Panc1 (cell line): ENCODE data around the gene GRM4. TPM values are rescaled to one million over a fixed set of nuclear protein-coding genes. Genes with fewer than 3 reads are reported as not detected.

Experiments used
- ATAC-seq: fragments of 200-7000 bp; cut with Tn5 transposase; 2 replicates; pipeline ENCODE4 v1.9.1; 2020; ENCODE audit warnings: mild to moderate bottlenecking, moderate library complexity
- BruUV-seq: library from RNA; stranded (reverse); fragments of 400-500 nt; replicated peaks from 2 replicates; lab custom pipeline; 2021; lab: Mats Ljungman, UMichigan
- CTCF ChIA-PET: fragments of 300-600 bp; sonication (Branson Sonifier 250); formaldehyde crosslinking; loops from one replicate; lab custom pipeline; 2022; ENCODE audit warnings: antibody characterized with exemption; lab: Charles Lee
- POLR2A ChIA-PET: fragments of 300-600 bp; sonication (Branson Sonifier 250); formaldehyde crosslinking; loops from one replicate; lab custom pipeline; 2022; ENCODE audit warnings: antibody characterized with exemption; lab: Charles Lee
- DNase-seq: peaks from one replicate; pipeline ENCODE4 v3.0.0-alpha.2; 2010; ENCODE audit warnings: low read depth, low spot score
- H3K27ac ChIP-seq: 2 replicates; pipeline ENCODE4 v1.5.1; 2011; ENCODE audit warnings: mild to moderate bottlenecking, low read length, inconsistent platforms
- H3K27me3 ChIP-seq: fragments of 200-500 bp; sonication (Bioruptor generic); 2 replicates; pipeline ENCODE4 v1.6.0; 2014; ENCODE audit warnings: low read length, inconsistent platforms; ENCODE audit not compliant: control insufficient read depth, insufficient read depth
- H3K36me3 ChIP-seq: fragments of 200-500 bp; sonication (Bioruptor generic); 2 replicates; pipeline ENCODE4 v1.5.1; 2014; ENCODE audit warnings: inconsistent platforms, mild to moderate bottlenecking, low read length, moderate library complexity; ENCODE audit not compliant: control insufficient read depth, insufficient read depth
- H3K4me1 ChIP-seq: 2 replicates; pipeline ENCODE4 v1.5.1; 2011; ENCODE audit warnings: inconsistent platforms, mild to moderate bottlenecking, low read length, moderate library complexity; ENCODE audit not compliant: control insufficient read depth, insufficient read depth
- H3K4me3 ChIP-seq, 2 experiments: 2 replicates each; pipeline ENCODE4 v1.5.1; 2011 to 2012; ENCODE audit warnings: low read depth in 2 of 2, low read length in 2 of 2, mild to moderate bottlenecking in 2 of 2, inconsistent platforms in 1 of 2, moderate library complexity in 1 of 2
- H3K9me3 ChIP-seq: fragments of 200-500 bp; sonication (Bioruptor generic); 2 replicates; pipeline ENCODE4 v1.5.1; 2014; ENCODE audit warnings: low read depth, mild to moderate bottlenecking, inconsistent platforms, low read length, moderate library complexity; ENCODE audit not compliant: control insufficient read depth, insufficient read depth
- POLR2AphosphoS5 ChIP-seq: IDR thresholded peaks from 2 replicates; pipeline ENCODE4 v1.6.1; 2012; ENCODE audit warnings: mild to moderate bottlenecking, low read depth, low read length, moderate library complexity
- SIN3A ChIP-seq: IDR thresholded peaks from 2 replicates; pipeline ENCODE4 v1.6.1; 2012; ENCODE audit warnings: low read depth, mild to moderate bottlenecking, low read length, moderate library complexity, borderline replicate concordance; ENCODE audit not compliant: insufficient read depth
- TCF7L2 ChIP-seq: IDR thresholded peaks from 2 replicates; pipeline ENCODE4 v1.6.1; 2011; ENCODE audit warnings: mild to moderate bottlenecking, low read depth, low read length, inconsistent platforms
- in situ Hi-C: cut with HindIII; loops from 2 replicates; pipeline ENCODE4 v1.10.0; 2016; ENCODE audit warnings: low sequenced_read_pairs, low pct_unique_long_range_greater_than_20kb
- intact Hi-C: fragments of 100-400 bp; cut with micrococcal nuclease; formaldehyde crosslinking; loops from one replicate; pipeline ENCODE4 v1.10.0; 2022; ENCODE audit not compliant: unreplicated experiment
- total RNA-seq: library from RNA; stranded (reverse); gene quantifications from one replicate; pipeline ENCODE4 v1.2.1, GENCODE V29; 2021; ENCODE audit not compliant: unreplicated experiment
- TF ChIP-seq, protein P1 (sequence below): fragments of 450-650 bp; IDR thresholded peaks from 2 replicates; pipeline ENCODE4 v1.5.1; 2017; ENCODE audit warnings: mild to moderate bottlenecking
- TF ChIP-seq, protein P2 (sequence below), 2 experiments: IDR thresholded peaks; 2 replicates each; pipeline ENCODE4 v1.6.1; 2011 to 2012; ENCODE audit warnings: low read depth in 2 of 2, control low read depth in 1 of 2, low read length in 1 of 2, mild to moderate bottlenecking in 1 of 2, moderate library complexity in 1 of 2; ENCODE audit not compliant: insufficient read depth in 1 of 2

Gene GRM4
- total RNA-seq, 1 experiment from 2014 or later, result 1.3 TPM

DNA sequence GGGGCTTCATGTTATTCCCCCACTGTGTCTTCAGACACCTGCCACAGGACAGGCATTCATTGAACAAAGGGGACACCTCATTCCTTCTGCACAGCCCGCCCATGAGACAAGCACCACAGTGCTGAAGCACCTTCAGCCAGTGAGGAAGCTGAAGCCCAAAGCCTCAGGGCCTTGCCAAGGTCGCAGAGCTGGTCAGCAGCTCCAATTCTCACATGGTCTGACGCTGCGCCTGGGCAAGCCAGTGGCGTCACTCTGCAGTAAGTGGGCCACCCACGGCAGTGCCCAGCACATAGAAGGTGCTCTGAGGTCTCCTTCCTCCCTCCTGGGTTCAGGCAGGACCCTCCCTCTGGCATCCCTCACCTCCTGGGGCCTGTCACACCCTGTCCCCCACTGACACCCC lies 43.2 kb downstream of the GRM4 start:
- Histone ChIP-seq H3K9me3 (no peaks in the 10 kb centered on the region), H3K4me3 (no peak overlapping the region), H3K27me3 (no peaks in the 10 kb centered on the region), H3K27ac (no peak overlapping the region), H3K36me3 (no peaks in the 10 kb centered on the region), H3K4me1 (no peaks in the 10 kb centered on the region)
- intact Hi-C loops, result no loop called here
- CTCF ChIA-PET, result interaction anchor here (0.8 kb wide), 1 partner anchor 47 kb away, joined by 3 read pairs; no protein-coding TSS in a partner anchor
- ATAC-seq (no peak), DNase-seq (no peak)
- POLR2A ChIA-PET, result interaction anchor here (0.6 kb wide), 1 partner anchor 224 kb away, joined by 7 read pairs; no protein-coding TSS in a partner anchor
- no TSS peak for BruUV-seq
- in situ Hi-C loops, result no loop called here
- no peak for TF ChIP-seq POLR2AphosphoS5
- TF ChIP-seq, protein P1, sequence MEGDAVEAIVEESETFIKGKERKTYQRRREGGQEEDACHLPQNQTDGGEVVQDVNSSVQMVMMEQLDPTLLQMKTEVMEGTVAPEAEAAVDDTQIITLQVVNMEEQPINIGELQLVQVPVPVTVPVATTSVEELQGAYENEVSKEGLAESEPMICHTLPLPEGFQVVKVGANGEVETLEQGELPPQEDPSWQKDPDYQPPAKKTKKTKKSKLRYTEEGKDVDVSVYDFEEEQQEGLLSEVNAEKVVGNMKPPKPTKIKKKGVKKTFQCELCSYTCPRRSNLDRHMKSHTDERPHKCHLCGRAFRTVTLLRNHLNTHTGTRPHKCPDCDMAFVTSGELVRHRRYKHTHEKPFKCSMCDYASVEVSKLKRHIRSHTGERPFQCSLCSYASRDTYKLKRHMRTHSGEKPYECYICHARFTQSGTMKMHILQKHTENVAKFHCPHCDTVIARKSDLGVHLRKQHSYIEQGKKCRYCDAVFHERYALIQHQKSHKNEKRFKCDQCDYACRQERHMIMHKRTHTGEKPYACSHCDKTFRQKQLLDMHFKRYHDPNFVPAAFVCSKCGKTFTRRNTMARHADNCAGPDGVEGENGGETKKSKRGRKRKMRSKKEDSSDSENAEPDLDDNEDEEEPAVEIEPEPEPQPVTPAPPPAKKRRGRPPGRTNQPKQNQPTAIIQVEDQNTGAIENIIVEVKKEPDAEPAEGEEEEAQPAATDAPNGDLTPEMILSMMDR, result no peak

DNA sequence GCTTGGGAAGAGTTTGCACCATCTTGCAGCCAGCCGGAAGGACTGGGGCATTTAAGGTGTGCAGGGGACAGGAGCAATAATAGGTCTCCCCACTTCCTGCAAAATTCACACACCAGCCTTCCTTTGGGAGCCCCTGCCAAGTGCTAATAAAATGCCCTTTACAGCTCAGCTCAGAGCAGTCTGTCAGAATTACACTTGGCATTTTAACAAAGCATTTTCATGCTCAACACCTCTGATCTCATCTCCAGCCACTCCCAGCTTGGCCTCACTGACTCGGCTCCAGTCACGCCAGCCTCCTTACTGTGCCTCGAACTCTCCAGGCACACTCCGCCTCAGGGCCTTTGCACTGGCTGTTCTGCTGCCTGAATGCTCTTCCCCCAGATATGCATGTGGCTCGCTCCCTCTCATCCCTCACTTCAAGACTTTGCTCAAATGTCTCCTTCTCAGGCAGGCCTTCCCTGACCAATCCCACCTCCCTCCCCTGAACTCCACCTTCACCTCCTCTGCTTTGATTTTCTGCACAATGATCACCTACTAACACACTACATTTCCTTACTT lies 43.7 kb downstream of the GRM4 start:
- TF ChIP-seq TCF7L2 (no peak), POLR2AphosphoS5 (no peak), SIN3A (no peak)
- TF ChIP-seq, protein P2, sequence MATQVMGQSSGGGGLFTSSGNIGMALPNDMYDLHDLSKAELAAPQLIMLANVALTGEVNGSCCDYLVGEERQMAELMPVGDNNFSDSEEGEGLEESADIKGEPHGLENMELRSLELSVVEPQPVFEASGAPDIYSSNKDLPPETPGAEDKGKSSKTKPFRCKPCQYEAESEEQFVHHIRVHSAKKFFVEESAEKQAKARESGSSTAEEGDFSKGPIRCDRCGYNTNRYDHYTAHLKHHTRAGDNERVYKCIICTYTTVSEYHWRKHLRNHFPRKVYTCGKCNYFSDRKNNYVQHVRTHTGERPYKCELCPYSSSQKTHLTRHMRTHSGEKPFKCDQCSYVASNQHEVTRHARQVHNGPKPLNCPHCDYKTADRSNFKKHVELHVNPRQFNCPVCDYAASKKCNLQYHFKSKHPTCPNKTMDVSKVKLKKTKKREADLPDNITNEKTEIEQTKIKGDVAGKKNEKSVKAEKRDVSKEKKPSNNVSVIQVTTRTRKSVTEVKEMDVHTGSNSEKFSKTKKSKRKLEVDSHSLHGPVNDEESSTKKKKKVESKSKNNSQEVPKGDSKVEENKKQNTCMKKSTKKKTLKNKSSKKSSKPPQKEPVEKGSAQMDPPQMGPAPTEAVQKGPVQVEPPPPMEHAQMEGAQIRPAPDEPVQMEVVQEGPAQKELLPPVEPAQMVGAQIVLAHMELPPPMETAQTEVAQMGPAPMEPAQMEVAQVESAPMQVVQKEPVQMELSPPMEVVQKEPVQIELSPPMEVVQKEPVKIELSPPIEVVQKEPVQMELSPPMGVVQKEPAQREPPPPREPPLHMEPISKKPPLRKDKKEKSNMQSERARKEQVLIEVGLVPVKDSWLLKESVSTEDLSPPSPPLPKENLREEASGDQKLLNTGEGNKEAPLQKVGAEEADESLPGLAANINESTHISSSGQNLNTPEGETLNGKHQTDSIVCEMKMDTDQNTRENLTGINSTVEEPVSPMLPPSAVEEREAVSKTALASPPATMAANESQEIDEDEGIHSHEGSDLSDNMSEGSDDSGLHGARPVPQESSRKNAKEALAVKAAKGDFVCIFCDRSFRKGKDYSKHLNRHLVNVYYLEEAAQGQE (IDR thresholded peaks at IDR 0.05; ENCODE audit: insufficient read depth in 1 of 2, low read depth in 2 of 2, low read length in 1 of 2), result no peak
- TF ChIP-seq, protein P1, result no peak
- no peak for DNase-seq
- no peaks in the 10 kb centered on the region for H3K9me3 ChIP-seq
- no peak for ATAC-seq
- no peak overlapping the region for H3K27ac ChIP-seq
- ChIA-PET CTCF (interaction anchor here (0.8 kb wide), 1 partner anchor 47 kb away, joined by 3 read pairs; no protein-coding TSS in a partner anchor), POLR2A (interaction anchor here (0.6 kb wide), 1 partner anchor 225 kb away, joined by 7 read pairs; no protein-coding TSS in a partner anchor)
- BruUV-seq, result no TSS peak
- intact Hi-C loops, result no loop called here
- in situ Hi-C loops, result no loop called here
- no peaks in the 10 kb centered on the region for H3K27me3 ChIP-seq
- no peaks in the 10 kb centered on the region for H3K36me3 ChIP-seq
- H3K4me1 ChIP-seq, result no peaks in the 10 kb centered on the region
- H3K4me3 ChIP-seq, result no peak overlapping the region
